MM.1S (cell line): ENCODE measurements around the gene HLA-DMB.

Source experiments
- CTCF ChIP-seq: fragments of 300-600 bp; sonication (generic); IDR thresholded peaks from 2 replicates; pipeline ENCODE4 v1.5.1; 2016; ENCODE audit warnings: antibody characterized with exemption, low read length, mixed read lengths
- EZH2phosphoT487 ChIP-seq: fragments of 300-600 bp; sonication (generic); IDR thresholded peaks from 2 replicates; pipeline ENCODE4 v1.6.1; 2018; ENCODE audit warnings: antibody characterized with exemption, low read length

GRCh38 chr6:32945953-32946352 lies 5.1 kb upstream of the HLA-DMB start:
- no peak for TF ChIP-seq CTCF
- TF ChIP-seq EZH2phosphoT487, result no peak
